ENCODE results near the gene CBR1.

Gene CBR1

GRCh38 chr21:36069713-36070583 lies at the start of gene CBR1:
Gene CBR1 (plus strand): TSS chr21:36070024. CDS start chr21:36070116, 92 bp downstream.
- peak; percentile 93 for DNase-seq
- Mint-ChIP-seq H3K27me3 (peaks cover 4% of the 10 kb centered on the region), H3K27ac (peak within 1 kb of the TSS; percentile 85), H3K4me3 (peak within 1 kb of the TSS; percentile 86), H3K4me1 (peaks cover 53% of the 10 kb centered on the region), H3K9me3 (peaks cover 14% of the 10 kb centered on the region), H3K36me3 (peaks cover 39% of the 10 kb centered on the region)
- CTCF ChIA-PET = interaction anchor here (0.8 to 1.2 kb wide), 2 partner anchors 8 to 9 kb away, joined by 3 to 4 read pairs; no protein-coding TSS in a partner anchor

- H3K9me3 Mint-ChIP-seq = peaks cover 2% of the 10 kb centered on the region
- no peaks in the 10 kb centered on the region for H3K4me1 Mint-ChIP-seq
- no peak for DNase-seq
- no peaks in the 10 kb centered on the region for H3K27me3 Mint-ChIP-seq
- no peaks in the 10 kb centered on the region for H3K36me3 Mint-ChIP-seq
- CTCF ChIA-PET = no interaction called here
- no peak overlapping the region for H3K4me3 Mint-ChIP-seq
- no peak overlapping the region for H3K27ac Mint-ChIP-seq
Measured at GRCh38 chr21:36021251-36021837, 48.5 kb upstream of the CBR1 start.

DNA sequence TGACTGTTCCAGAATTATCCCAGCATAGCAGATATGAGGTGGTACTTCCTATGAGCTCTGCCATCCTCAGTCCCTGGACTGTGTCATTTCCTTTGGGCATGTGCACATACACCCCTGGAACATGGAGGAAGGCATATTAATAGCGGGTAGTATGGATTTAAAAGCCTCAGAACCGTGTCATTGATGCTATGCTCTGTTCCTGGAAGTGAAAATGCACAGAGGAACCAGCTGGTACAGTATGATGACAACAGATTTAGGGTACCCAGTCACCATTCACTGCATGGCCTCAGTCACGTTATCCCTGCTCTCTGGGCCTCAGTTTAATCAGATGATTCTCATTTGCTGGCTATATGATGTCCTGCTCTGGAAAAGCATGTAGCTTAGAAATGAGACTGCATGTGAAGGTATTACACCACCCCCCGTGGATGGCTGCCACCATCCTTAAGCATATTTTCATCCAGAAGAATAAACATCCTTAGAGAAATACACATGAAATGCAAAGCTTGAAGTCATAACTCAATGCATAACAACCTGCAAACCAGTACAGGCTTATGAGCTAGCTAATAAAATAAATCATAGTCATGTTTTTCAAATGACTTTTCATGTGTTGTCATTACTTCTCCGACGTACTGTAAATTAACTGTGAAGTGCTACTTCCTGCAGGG lies 47.3 kb upstream of the CBR1 start:
- CTCF ChIA-PET = interaction anchor here (0.7 kb wide), 1 partner anchor 927 kb away, joined by 3 read pairs; no protein-coding TSS in a partner anchor
- no peak for DNase-seq
- Mint-ChIP-seq H3K36me3 (no peaks in the 10 kb centered on the region), H3K9me3 (peaks cover 2% of the 10 kb centered on the region), H3K4me1 (no peaks in the 10 kb centered on the region), H3K27ac (no peak overlapping the region), H3K4me3 (no peak overlapping the region), H3K27me3 (no peaks in the 10 kb centered on the region)

DNA sequence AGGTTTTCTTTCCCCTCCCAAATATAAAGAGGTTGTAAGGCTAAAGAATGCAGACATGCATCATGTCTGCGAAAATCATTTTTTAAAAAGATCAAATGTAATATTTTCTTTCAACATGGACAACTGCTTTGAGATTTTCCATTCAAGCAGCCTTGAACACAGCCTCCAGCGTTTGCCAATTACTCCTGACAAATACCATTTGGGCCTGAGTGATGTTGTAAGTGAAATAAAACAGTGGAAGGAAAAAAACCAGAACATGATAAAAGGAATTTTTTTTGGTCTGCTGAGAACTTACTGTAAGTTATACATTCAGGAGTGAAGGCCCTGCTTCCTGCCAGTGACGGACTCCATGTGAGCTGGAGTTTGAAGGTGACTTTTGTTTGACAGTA lies 46.7 kb upstream of the CBR1 start:
- H3K27ac Mint-ChIP-seq = no peak overlapping the region
- peaks cover 2% of the 10 kb centered on the region for H3K9me3 Mint-ChIP-seq
- CTCF ChIA-PET = no interaction called here
- no peak for DNase-seq
- H3K4me3 Mint-ChIP-seq = no peak overlapping the region
- H3K36me3 Mint-ChIP-seq = no peaks in the 10 kb centered on the region
- H3K4me1 Mint-ChIP-seq = no peaks in the 10 kb centered on the region
- no peaks in the 10 kb centered on the region for H3K27me3 Mint-ChIP-seq

GRCh38 chr21:36024782-36025181 lies 45.0 kb upstream of the CBR1 start:
- no peak overlapping the region for H3K4me3 Mint-ChIP-seq
- no peak overlapping the region for H3K27ac Mint-ChIP-seq
- CTCF ChIA-PET = interaction anchor here (2.2 kb wide), 1 partner anchor 185 kb away, joined by 5 read pairs; no protein-coding TSS in a partner anchor
- peaks cover 3% of the 10 kb centered on the region for H3K27me3 Mint-ChIP-seq
- H3K4me1 Mint-ChIP-seq = peaks cover 4% of the 10 kb centered on the region
- H3K9me3 Mint-ChIP-seq = peaks cover 2% of the 10 kb centered on the region
- no peaks in the 10 kb centered on the region for H3K36me3 Mint-ChIP-seq
- DNase-seq = no peak

GRCh38 chr21:36027347-36027746 lies 42.5 kb upstream of the CBR1 start:
- no peaks in the 10 kb centered on the region for H3K9me3 Mint-ChIP-seq
- peaks cover 6% of the 10 kb centered on the region for H3K27me3 Mint-ChIP-seq
- CTCF ChIA-PET = interaction anchor here (0.9 to 1.6 kb wide), 8 partner anchors 9 to 188 kb away, joined by 3 to 7 read pairs (median 4); no protein-coding TSS in a partner anchor
- no peak overlapping the region for H3K27ac Mint-ChIP-seq
- H3K4me1 Mint-ChIP-seq = peaks cover 4% of the 10 kb centered on the region
- H3K4me3 Mint-ChIP-seq = no peak overlapping the region
- no peak for DNase-seq
- no peaks in the 10 kb centered on the region for H3K36me3 Mint-ChIP-seq

GRCh38 chr21:36028127-36029069 lies 41.4 kb upstream of the CBR1 start:
- DNase-seq = peak; percentile 70
- H3K27me3 Mint-ChIP-seq = peaks cover 6% of the 10 kb centered on the region
- H3K4me3 Mint-ChIP-seq = no peak overlapping the region
- H3K36me3 Mint-ChIP-seq = no peaks in the 10 kb centered on the region
- peaks cover 4% of the 10 kb centered on the region for H3K4me1 Mint-ChIP-seq
- no peaks in the 10 kb centered on the region for H3K9me3 Mint-ChIP-seq
- CTCF ChIA-PET = interaction anchor here (0.8 to 2.3 kb wide), 12 partner anchors 10 to 189 kb away, joined by 3 to 8 read pairs (median 4); no protein-coding TSS in a partner anchor
- no peak overlapping the region for H3K27ac Mint-ChIP-seq

DNA sequence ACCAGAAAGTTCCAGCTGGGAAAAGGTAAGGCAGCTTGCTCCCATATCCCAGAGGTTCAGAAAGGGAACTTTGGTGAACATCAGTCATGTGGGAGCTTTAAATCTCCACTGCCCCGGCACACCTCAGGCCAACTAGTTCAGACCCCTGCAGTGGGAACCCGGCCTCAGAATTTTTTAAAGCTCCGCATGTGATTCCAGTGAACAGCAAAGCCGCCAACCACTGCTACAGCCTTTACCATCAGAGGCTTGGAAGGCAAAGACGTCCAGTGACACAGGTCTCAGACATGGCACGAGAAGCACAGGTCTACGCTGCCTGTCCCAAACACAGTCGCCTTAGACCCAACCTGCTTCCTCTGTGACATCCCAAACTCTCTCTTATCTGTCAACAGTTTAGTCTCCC lies 40.5 kb upstream of the CBR1 start:
- H3K4me3 Mint-ChIP-seq = no peak overlapping the region
- no peaks in the 10 kb centered on the region for H3K36me3 Mint-ChIP-seq
- DNase-seq = no peak
- H3K4me1 Mint-ChIP-seq = peaks cover 4% of the 10 kb centered on the region
- CTCF ChIA-PET = interaction anchor here (0.6 to 2.3 kb wide), 6 partner anchors 13 to 234 kb away, joined by 3 to 8 read pairs (median 4); no protein-coding TSS in a partner anchor
- H3K9me3 Mint-ChIP-seq = no peaks in the 10 kb centered on the region
- H3K27me3 Mint-ChIP-seq = peaks cover 6% of the 10 kb centered on the region
- H3K27ac Mint-ChIP-seq = no peak overlapping the region

DNA sequence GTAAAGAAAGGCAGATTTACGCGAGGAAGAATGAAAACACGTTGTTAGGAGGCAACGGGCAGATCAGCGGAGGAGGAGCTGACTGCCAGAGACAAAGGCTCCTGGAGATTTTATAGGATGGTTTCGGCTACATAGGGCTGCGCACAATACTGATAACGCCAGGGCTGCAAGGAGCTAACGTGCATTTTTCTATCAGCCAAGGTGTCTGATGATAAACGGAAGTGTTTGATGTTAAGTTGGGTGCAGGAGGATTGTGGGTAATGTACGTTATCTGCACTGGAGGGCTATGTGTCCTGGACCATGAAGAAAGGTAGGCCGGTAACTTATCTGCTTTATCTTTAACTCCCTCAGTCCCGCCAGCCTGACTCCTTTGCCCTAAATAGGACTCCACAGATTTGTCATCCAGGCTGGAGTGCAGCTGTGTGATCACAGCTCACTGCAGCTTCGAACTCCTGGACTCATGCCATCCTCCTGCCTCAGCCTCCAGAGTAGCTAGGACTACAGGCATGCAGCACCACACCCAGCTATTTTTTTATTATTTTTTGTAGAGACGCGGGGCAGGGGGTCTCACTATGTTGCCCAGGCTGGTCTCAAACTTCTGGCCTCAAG lies 39.1 kb upstream of the CBR1 start:
- no peaks in the 10 kb centered on the region for H3K9me3 Mint-ChIP-seq
- CTCF ChIA-PET = interaction anchor here (0.9 to 2.2 kb wide), 2 partner anchors 12 to 82 kb away, joined by 3 to 8 read pairs; no protein-coding TSS in a partner anchor
- peaks cover 4% of the 10 kb centered on the region for H3K4me1 Mint-ChIP-seq
- no peak for DNase-seq
- H3K27me3 Mint-ChIP-seq = peaks cover 6% of the 10 kb centered on the region
- H3K27ac Mint-ChIP-seq = no peak overlapping the region
- H3K36me3 Mint-ChIP-seq = peaks cover 11% of the 10 kb centered on the region
- H3K4me3 Mint-ChIP-seq = no peak overlapping the region

DNA sequence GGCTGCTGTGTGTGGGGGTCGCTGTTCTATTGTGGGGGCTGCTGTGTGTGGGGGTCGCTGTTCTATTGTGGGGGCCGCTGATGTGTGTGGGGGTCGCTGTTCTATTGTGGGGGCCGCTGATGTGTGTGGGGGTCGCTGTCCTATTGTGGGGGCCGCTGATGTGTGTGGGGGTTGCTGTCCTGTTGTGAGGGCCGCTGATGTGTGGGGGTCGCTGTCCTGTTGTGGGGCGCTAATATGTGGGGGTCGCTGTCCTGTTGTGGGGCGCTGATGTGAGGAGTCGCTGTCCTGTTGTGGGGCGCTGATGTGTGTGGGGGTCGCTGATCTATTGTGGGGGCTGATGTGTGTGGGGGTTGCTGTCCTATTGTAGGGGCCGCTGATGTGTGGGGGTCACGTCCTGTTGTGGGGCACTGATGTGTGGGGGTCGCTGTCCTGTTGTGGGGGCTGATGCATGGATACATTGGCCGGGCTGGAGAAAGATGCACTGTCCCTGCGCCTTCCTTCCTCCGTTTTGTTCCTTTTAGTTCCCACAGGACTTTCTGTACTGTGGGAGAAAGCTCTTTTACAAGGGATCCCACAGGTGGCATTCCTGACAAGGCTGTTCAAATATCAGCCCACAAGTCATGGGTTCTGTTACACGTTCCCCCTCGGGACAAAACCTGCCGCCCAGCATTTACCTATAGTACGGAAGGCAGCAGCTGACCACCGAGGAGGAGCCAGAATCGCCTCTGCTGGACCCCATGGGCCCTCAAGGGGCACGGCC lies 37.0 kb upstream of the CBR1 start:
- Mint-ChIP-seq H3K27ac (no peak overlapping the region), H3K4me3 (no peak overlapping the region), H3K4me1 (peaks cover 4% of the 10 kb centered on the region), H3K36me3 (peaks cover 20% of the 10 kb centered on the region), H3K9me3 (no peaks in the 10 kb centered on the region), H3K27me3 (peaks cover 6% of the 10 kb centered on the region)
- CTCF ChIA-PET = no interaction called here
- DNase-seq = no peak

- Mint-ChIP-seq H3K27ac (no peak overlapping the region), H3K27me3 (peaks cover 6% of the 10 kb centered on the region), H3K9me3 (no peaks in the 10 kb centered on the region), H3K4me3 (no peak overlapping the region), H3K4me1 (no peaks in the 10 kb centered on the region), H3K36me3 (peaks cover 25% of the 10 kb centered on the region)
- DNase-seq = no peak
- CTCF ChIA-PET = no interaction called here
Measured at GRCh38 chr21:36034211-36034913, 35.5 kb upstream of the CBR1 start.

GRCh38 chr21:36035381-36035791 lies 34.4 kb upstream of the CBR1 start:
- Mint-ChIP-seq H3K27me3 (no peaks in the 10 kb centered on the region), H3K27ac (no peak overlapping the region), H3K4me3 (no peak overlapping the region), H3K9me3 (no peaks in the 10 kb centered on the region), H3K36me3 (peaks cover 29% of the 10 kb centered on the region), H3K4me1 (no peaks in the 10 kb centered on the region)
- CTCF ChIA-PET = interaction anchor here (0.7 kb wide), 1 partner anchor 11 kb away, joined by 3 read pairs; no protein-coding TSS in a partner anchor
- DNase-seq = no peak

All from activated naive CD4-positive, alpha-beta T cell treated with anti-CD3 and anti-CD28 coated beads, Interleukin-2, amount 10 ng/mL, durations not matched to agents 7 days and 5 days (primary cell).